Measurements from ENCODE around the gene CDH1. TPM values are rescaled to one million over a fixed set of nuclear protein-coding genes. Genes with fewer than 3 reads are reported as not detected.
A peak's percentile ranks its signal among the peaks of the same experiment; 100 is the strongest.

The CDH1 gene
- total and polyA plus RNA-seq, 12 donors = 0.11 to 1.2 (median 0.40) TPM; not detected in 3

DNA sequence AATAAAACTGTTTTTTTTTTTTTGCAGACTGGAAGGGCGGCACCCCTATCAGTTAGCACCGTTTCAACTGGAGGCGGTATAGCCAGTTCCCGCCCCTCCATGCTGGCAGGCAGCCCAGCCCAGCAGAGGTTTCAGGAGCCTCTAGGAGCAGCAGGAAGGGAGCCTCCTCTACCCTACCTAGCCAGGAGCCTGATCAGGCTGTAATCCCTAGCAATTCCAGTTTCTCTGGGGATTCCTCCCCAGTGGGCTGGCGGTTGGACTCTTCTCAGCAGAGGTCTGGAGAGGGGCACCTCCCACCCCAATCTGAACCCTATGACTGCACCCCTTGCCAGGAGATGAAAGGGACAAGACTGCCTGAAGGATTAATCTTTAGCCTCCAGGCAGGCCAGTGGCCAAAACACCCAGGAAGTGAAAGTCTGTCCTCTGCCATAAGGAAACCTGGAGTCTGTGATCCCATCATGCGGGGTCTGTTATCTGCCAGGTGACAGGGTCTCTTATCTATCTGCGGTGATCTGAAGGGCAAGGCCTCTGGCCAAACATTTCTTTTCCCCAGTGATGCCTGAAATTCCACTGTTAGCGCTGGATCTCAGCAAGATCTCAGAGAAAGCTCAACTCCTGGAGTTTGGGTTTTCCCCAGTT, 4.9 kb upstream of the CDH1 start:
- Histone ChIP-seq H3K4me3 (no peak overlapping the region), H3K27ac (no peak overlapping the region), H3K4me1 (replicated peaks in 1 of 2) (peaks cover under 1 to 2% of the 10 kb centered on the region in 2 donors), H3K36me3 (replicated peaks in 1 of 2) (no peaks in the 10 kb centered on the region), H3K9me3 (replicated peaks in 1 of 3) (no peaks in the 10 kb centered on the region), H3K27me3 (peaks cover 18% of the 10 kb centered on the region)
- intact Hi-C loops (cut with DNase I) = no loop called here
- DNase-seq = peak in 3 of 7 donors; percentile 13 to 27 (median 19)
- WGBS, 4 donors = 35 to 49% (median 41%) methylated on average over 5 to 8 of the region's 8 CpGs
- TF ChIP-seq, protein P1, sequence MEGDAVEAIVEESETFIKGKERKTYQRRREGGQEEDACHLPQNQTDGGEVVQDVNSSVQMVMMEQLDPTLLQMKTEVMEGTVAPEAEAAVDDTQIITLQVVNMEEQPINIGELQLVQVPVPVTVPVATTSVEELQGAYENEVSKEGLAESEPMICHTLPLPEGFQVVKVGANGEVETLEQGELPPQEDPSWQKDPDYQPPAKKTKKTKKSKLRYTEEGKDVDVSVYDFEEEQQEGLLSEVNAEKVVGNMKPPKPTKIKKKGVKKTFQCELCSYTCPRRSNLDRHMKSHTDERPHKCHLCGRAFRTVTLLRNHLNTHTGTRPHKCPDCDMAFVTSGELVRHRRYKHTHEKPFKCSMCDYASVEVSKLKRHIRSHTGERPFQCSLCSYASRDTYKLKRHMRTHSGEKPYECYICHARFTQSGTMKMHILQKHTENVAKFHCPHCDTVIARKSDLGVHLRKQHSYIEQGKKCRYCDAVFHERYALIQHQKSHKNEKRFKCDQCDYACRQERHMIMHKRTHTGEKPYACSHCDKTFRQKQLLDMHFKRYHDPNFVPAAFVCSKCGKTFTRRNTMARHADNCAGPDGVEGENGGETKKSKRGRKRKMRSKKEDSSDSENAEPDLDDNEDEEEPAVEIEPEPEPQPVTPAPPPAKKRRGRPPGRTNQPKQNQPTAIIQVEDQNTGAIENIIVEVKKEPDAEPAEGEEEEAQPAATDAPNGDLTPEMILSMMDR (IDR thresholded peaks at IDR 0.05) = no peak
- TF ChIP-seq POLR2A (IDR thresholded peaks at IDR 0.05) = no peak

DNA sequence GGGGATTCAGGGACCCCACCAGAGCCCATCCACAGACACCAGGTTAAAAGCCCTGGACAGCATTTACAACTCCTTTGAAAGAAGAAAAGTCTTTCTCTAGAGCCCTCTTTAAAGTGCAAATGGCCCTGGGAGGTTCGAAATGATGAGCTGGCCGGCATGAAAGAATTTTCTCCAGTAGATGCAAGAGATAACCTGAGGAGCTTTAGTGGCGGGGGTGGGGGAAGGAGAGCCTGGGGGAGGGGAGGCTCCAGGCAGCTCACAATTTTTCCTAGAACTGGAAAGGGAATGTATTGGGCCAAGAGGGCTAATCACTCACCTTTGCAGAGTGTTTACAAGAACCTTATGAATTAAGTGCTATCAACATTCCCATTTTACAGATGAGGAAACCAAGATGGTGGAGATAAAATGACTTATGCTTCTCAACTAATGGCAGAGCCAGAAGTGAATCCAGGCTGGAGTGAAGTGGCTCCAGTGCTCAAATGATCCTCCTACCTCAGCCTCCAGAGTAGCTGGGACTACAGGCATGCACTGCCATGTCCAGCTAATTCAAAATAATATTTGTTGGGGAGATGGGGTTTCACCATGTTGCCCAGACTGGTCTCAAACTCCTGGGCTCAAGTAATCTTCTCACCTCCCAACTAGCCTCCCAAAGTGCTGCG, 4.2 kb upstream of the CDH1 start:
- intact Hi-C loops (cut with DNase I) = no loop called here
- Histone ChIP-seq H3K4me3 (no peak overlapping the region), H3K9me3 (replicated peaks in 1 of 3) (no peaks in the 10 kb centered on the region), H3K36me3 (replicated peaks in 1 of 2) (no peaks in the 10 kb centered on the region), H3K27ac (no peak overlapping the region), H3K27me3 (peaks cover 24% of the 10 kb centered on the region), H3K4me1 (replicated peaks in 1 of 2) (peaks cover 5 to 6% of the 10 kb centered on the region in 2 donors)
- WGBS, 4 donors = 43 to 72% (median 51%) methylated on average over 3 to 4 of the region's 4 CpGs
- TF ChIP-seq, protein P1 (IDR thresholded peaks at IDR 0.05) = no peak
- TF ChIP-seq POLR2A (IDR thresholded peaks at IDR 0.05) = no peak
- DNase-seq = peak in 1 of 7 donors; percentile 9

DNA sequence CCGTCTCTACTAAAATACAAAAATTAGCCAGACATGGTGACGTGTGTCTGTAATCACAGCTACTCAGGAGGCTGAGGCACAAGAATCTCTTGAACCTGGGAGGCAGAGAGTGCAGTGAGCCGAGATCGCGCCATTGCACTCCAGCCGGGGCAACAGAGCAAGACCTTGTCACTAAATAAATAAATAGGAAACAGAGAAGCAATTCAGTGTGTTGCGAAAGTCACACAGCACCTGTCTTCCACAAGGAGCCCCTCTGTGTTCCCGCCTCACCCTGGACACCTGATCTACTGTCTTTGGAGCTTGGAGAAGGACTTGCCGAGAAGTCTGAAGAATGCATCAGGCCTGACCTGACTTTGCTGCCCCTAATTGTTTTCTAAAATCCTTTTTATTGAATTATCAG, 3.5 kb upstream of the CDH1 start:
- TF ChIP-seq POLR2A (IDR thresholded peaks at IDR 0.05) = no peak
- TF ChIP-seq, protein P1 (IDR thresholded peaks at IDR 0.05) = no peak
- no peak overlapping the region for H3K27ac ChIP-seq
- intact Hi-C loops (cut with DNase I) = no loop called here
- 87 to 92% (median 91%) methylated on average over 3 to 9 of the region's 9 CpGs for WGBS, 4 donors
- H3K4me3 ChIP-seq = no peak overlapping the region
- H3K4me1 ChIP-seq (replicated peaks in 1 of 2) = peaks cover 5 to 6% of the 10 kb centered on the region in 2 donors
- no peaks in the 10 kb centered on the region for H3K36me3 ChIP-seq (replicated peaks in 1 of 2)
- no peaks in the 10 kb centered on the region for H3K9me3 ChIP-seq (replicated peaks in 1 of 3)
- no peak for DNase-seq
- peaks cover 31% of the 10 kb centered on the region for H3K27me3 ChIP-seq

DNA sequence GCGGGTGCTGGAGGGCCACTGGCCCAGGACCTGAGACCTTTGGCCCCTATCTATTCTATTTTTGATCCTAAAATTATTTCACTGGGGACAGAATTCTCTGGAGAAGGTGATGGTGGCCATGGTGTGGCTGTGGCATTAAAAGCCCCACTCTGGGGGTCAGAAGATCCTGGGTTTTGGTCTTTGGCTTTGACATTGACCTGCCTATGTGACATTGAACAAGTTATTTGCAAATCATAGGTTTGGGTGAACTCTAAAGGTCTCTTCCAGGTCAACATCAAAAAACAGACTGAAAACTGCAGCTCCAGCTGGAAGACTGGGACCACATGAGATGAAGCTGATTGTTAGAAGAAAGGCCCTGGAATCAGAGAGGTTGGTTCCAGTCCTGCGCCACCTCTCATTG, 2.3 kb upstream of the CDH1 start:
- DNase-seq = no peak
- intact Hi-C loops (cut with DNase I) = no loop called here
- H3K4me1 ChIP-seq (replicated peaks in 1 of 2) = peaks cover 5 to 6% of the 10 kb centered on the region in 2 donors
- no peaks in the 10 kb centered on the region for H3K36me3 ChIP-seq (replicated peaks in 1 of 2)
- H3K4me3 ChIP-seq = no peak overlapping the region
- H3K27ac ChIP-seq = no peak overlapping the region
- H3K9me3 ChIP-seq (replicated peaks in 1 of 3) = no peaks in the 10 kb centered on the region
- no peak for TF ChIP-seq POLR2A (IDR thresholded peaks at IDR 0.05)
- TF ChIP-seq, protein P1 (IDR thresholded peaks at IDR 0.05) = no peak
- 100% methylated on average over 2 of the region's 2 CpGs for WGBS, 4 donors
- H3K27me3 ChIP-seq = peaks cover 32% of the 10 kb centered on the region

Measured in adrenal gland (tissue), 12 donors.